Activated CD4-positive, CD25-positive, alpha-beta regulatory T cell (primary cell): ENCODE data around the gene DKK2.
"Not testable (repeated sequence)": the region's sequence is repeated elsewhere in the genome, so short reads cannot be mapped to it uniquely, and the experiment has no call there.

Source experiments
- DNase-seq, 4 experiments: peaks; one replicate each; lab custom pipeline; 2025; lab: John Stamatoyannopoulos, UW

DKK2 gene

GRCh38 chr4:106909486-106910188, 126.5 kb downstream of the DKK2 start:
- no peak for DNase-seq

- DNase-seq = not testable (repeated sequence)
Measured at GRCh38 chr4:106908049-106908448, 128.1 kb downstream of the DKK2 start.

- DNase-seq = no peak
Measured at GRCh38 chr4:106907216-106907615, 128.9 kb downstream of the DKK2 start.

GRCh38 chr4:106906728-106907127, 129.4 kb downstream of the DKK2 start:
- no peak for DNase-seq

- DNase-seq = no peak
Measured at GRCh38 chr4:106898621-106899230, 137.4 kb downstream of the DKK2 start.

- DNase-seq = no peak
Measured at GRCh38 chr4:106893903-106894302, 142.2 kb downstream of the DKK2 start.

- DNase-seq = no peak
Measured at GRCh38 chr4:106893395-106893881, 142.7 kb downstream of the DKK2 start.

GRCh38 chr4:106892786-106893185, 143.3 kb downstream of the DKK2 start:
- DNase-seq = no peak

GRCh38 chr4:106875340-106875739, 160.8 kb downstream of the DKK2 start:
- DNase-seq = no peak
